Osteocyte (in vitro differentiated cells): ENCODE data around the gene HOXB8. TPM values are rescaled to one million over a fixed set of nuclear protein-coding genes. Genes with fewer than 3 reads are reported as not detected.

Source experiments
- DNase-seq: peaks from one replicate; pipeline ENCODE4 v3.0.0; 2021; ENCODE audit warnings: mixed read lengths; ENCODE audit not compliant: unreplicated experiment; ENCODE audit errors: extremely low spot score
- H3K27ac Mint-ChIP-seq: one replicate; pipeline ENCODE4 v1.8.0; 2021; ENCODE audit warnings: mild to moderate bottlenecking, mixed read lengths; ENCODE audit not compliant: unreplicated experiment
- H3K27me3 Mint-ChIP-seq: one replicate; pipeline ENCODE4 v1.8.0; 2021; ENCODE audit warnings: mixed read lengths; ENCODE audit not compliant: unreplicated experiment
- H3K36me3 Mint-ChIP-seq: one replicate; pipeline ENCODE4 v1.8.0; 2021; ENCODE audit warnings: mixed read lengths; ENCODE audit not compliant: unreplicated experiment
- H3K4me1 Mint-ChIP-seq: one replicate; pipeline ENCODE4 v1.8.0; 2021; ENCODE audit warnings: mixed read lengths; ENCODE audit not compliant: unreplicated experiment
- H3K4me3 Mint-ChIP-seq: one replicate; pipeline ENCODE4 v1.8.0; 2021; ENCODE audit warnings: mild to moderate bottlenecking, moderate library complexity, mixed read lengths; ENCODE audit not compliant: unreplicated experiment
- H3K9me3 Mint-ChIP-seq: one replicate; pipeline ENCODE4 v1.8.0; 2021; ENCODE audit warnings: mixed read lengths; ENCODE audit not compliant: unreplicated experiment
- total RNA-seq: library from RNA; stranded (reverse); gene quantifications from 2 replicates; pipeline ENCODE4 v1.2.1, GENCODE V29; 2021
- TF ChIP-seq, protein P1 (sequence below): fragments of 200-600 bp; sonication (generic); IDR thresholded peaks from 2 replicates; pipeline ENCODE4 v1.5.0; 2021; ENCODE audit warnings: antibody characterized with exemption, mild to moderate bottlenecking, moderate library complexity

The HOXB8 gene
- total RNA-seq, 1 donor from 2014 or later: not detected

DNA sequence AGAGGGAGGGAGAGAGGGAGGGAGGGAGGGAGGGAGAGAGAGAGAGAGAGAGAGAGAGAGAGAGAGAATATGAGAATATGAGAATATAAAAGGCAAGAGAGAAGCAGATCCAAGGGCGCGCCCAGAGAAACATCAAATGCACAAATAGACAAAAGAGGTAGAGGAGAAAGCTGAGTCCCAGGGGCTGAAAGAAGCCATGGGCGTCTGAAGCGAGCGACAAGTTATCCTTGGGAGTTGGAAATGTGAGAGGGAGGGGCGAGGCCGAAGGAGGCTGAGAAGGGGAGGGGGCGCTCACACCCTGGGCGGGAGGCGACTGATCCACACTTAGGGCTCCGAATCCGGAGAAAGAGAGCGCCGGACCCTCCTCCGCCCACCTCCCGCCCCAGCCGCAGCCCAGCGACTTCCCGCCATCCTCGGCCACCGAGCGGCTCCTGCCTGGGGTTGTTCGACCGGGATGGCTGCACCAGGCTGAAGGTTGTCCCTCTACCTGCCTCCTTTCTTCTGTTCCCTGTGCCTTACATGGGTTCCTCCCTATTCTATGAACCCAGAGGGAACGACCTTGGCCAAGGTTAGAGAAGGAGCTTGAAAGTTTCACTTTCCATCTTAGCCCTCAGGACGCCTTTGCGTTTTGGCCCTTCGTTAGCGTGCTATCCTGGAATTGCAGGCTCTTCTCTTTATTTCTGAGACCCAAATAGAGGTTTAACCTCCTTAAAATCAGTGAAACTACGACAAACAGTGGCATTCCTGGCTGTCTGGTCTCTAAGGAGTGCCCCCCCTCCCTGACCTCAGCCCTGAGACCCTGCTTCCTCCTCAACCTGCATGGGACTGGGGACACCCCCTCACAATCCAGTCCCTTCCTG, 32.2 kb upstream of the HOXB8 start:
- no peak overlapping the region for H3K27ac Mint-ChIP-seq

GRCh38 chr17:48646183-48647102, 31.4 kb upstream of the HOXB8 start:
- DNase-seq: no peak
- Mint-ChIP-seq H3K36me3 (no peaks in the 10 kb centered on the region), H3K9me3 (no peaks in the 10 kb centered on the region), H3K4me1 (peaks cover 6% of the 10 kb centered on the region), H3K4me3 (no peak overlapping the region), H3K27ac (no peak overlapping the region), H3K27me3 (peaks cover 78% of the 10 kb centered on the region)
- TF ChIP-seq, protein P1, sequence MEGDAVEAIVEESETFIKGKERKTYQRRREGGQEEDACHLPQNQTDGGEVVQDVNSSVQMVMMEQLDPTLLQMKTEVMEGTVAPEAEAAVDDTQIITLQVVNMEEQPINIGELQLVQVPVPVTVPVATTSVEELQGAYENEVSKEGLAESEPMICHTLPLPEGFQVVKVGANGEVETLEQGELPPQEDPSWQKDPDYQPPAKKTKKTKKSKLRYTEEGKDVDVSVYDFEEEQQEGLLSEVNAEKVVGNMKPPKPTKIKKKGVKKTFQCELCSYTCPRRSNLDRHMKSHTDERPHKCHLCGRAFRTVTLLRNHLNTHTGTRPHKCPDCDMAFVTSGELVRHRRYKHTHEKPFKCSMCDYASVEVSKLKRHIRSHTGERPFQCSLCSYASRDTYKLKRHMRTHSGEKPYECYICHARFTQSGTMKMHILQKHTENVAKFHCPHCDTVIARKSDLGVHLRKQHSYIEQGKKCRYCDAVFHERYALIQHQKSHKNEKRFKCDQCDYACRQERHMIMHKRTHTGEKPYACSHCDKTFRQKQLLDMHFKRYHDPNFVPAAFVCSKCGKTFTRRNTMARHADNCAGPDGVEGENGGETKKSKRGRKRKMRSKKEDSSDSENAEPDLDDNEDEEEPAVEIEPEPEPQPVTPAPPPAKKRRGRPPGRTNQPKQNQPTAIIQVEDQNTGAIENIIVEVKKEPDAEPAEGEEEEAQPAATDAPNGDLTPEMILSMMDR: no peak

More for the DNA sequence above, 32.2 kb upstream of the HOXB8 start:
- Mint-ChIP-seq H3K4me1 (peaks cover 6% of the 10 kb centered on the region), H3K36me3 (no peaks in the 10 kb centered on the region), H3K9me3 (peaks cover 4% of the 10 kb centered on the region), H3K27me3 (peaks cover 73% of the 10 kb centered on the region), H3K4me3 (peak overlapping the region; percentile 63)
- DNase-seq: no peak
- TF ChIP-seq, protein P1: no peak

GRCh38 chr17:48645639-48646182, 30.6 kb upstream of the HOXB8 start:
- Mint-ChIP-seq H3K4me3 (no peak overlapping the region), H3K27me3 (peaks cover 85% of the 10 kb centered on the region), H3K36me3 (no peaks in the 10 kb centered on the region), H3K9me3 (no peaks in the 10 kb centered on the region), H3K27ac (no peak overlapping the region), H3K4me1 (peaks cover 6% of the 10 kb centered on the region)
- TF ChIP-seq, protein P1: no peak
- DNase-seq: no peak

- peaks cover 6% of the 10 kb centered on the region for H3K4me1 Mint-ChIP-seq
- H3K9me3 Mint-ChIP-seq: no peaks in the 10 kb centered on the region
- H3K27me3 Mint-ChIP-seq: peaks cover 89% of the 10 kb centered on the region
- H3K4me3 Mint-ChIP-seq: no peak overlapping the region
- H3K36me3 Mint-ChIP-seq: no peaks in the 10 kb centered on the region
- no peak overlapping the region for H3K27ac Mint-ChIP-seq
- no peak for DNase-seq
- TF ChIP-seq, protein P1: no peak
Measured at GRCh38 chr17:48644910-48645557, 29.9 kb upstream of the HOXB8 start.
